ENCODE results near the gene SMCO3.

- TF ChIP-seq USF2 (CRISPR knock-in tag; IDR thresholded peaks at IDR 0.05) (no peak), TEAD4 (CRISPR knock-in tag; IDR thresholded peaks at IDR 0.05) (no peak)
Measured at GRCh38 chr12:14840616-14841015, 26.6 kb upstream of the SMCO3 start.

All from WTC11 (cell line).